ENCODE results near the gene PGLYRP4.

GRCh38 chr1:153395136-153395685 lies 46.6 kb upstream of the PGLYRP4 start:
- no peak for TF ChIP-seq EZH2 (IDR thresholded peaks at IDR 0.05; ENCODE audit: low read depth)
- no peak for TF ChIP-seq CTCF (conservative IDR thresholded peaks at IDR 0.05)

Measured in PC-9 (cell line).